HG03108 (cell line): ENCODE results near the gene DNAH9.

ENCODE experiments used
- ATAC-seq: cut with Tn5 transposase; IDR thresholded peaks from one replicate; pipeline ENCODE4 v1.9.1; 2021; ENCODE audit warnings: moderate library complexity; ENCODE audit not compliant: unreplicated experiment

Gene DNAH9

DNA sequence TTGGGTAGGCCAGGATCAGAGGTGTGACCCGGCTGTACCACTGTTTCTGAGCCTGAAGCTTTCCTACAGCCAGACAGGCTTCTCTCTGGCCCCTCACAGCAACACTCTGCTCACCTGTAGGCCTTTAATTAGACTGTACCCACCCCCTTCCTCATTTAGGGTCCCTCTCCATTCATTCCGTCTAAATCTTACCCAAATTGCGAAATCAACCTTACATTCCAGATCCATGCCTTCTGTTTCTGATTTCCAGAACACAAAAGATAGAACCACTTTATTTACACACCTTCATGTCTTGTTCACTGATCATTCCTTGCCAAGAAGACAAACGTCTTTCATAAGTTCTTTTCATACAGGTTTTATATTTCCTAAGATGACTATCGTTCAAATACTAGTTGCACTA is 238.2 kb downstream of the DNAH9 start:
- no peak for ATAC-seq

GRCh38 chr17:11840052-11840451 is 241.8 kb downstream of the DNAH9 start:
- ATAC-seq: no peak

DNA sequence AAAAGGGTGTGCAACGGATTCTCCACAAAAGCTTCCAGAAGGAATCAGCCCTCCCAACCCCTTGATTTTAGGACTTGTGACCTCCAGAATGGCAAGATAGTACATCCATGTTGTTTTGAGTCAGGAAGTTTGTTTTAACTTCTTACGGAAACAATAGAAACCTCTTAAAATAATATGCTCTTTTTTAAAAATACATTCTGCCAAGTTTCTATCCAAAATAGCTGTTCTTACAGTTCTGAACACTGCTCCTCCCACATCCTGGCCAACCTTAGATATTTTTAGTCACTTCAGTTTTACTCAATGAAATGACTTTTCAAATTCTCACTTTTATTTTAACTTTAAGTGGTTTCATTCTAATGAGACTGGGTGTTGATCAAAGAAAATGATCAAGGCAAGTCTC is 242.6 kb downstream of the DNAH9 start:
- ATAC-seq: no peak

- no peak for ATAC-seq
Observed at GRCh38 chr17:11848330-11848729, 250.1 kb downstream of the DNAH9 start.

DNA sequence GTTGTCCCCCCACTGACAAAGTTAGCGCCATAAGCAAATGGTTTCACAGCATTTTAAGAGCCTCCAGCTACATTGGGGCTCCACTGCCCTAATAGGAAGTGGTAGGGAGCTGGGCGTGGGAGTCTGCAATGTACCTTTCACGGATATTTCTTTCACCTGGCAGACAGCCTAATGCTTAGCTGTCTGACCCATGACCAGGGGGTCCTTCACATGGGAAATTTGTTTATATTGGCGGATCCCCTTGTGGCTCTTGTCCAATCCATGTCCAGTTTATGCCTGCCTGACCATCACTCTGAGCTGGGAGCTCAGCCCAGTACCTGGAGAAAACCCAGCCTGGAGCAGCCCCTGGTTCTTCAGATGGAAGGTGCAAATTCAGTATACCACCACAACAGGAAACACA is 254.0 kb downstream of the DNAH9 start:
- ATAC-seq: no peak

- ATAC-seq: no peak
Observed at GRCh38 chr17:11852912-11853311, 254.6 kb downstream of the DNAH9 start.

DNA sequence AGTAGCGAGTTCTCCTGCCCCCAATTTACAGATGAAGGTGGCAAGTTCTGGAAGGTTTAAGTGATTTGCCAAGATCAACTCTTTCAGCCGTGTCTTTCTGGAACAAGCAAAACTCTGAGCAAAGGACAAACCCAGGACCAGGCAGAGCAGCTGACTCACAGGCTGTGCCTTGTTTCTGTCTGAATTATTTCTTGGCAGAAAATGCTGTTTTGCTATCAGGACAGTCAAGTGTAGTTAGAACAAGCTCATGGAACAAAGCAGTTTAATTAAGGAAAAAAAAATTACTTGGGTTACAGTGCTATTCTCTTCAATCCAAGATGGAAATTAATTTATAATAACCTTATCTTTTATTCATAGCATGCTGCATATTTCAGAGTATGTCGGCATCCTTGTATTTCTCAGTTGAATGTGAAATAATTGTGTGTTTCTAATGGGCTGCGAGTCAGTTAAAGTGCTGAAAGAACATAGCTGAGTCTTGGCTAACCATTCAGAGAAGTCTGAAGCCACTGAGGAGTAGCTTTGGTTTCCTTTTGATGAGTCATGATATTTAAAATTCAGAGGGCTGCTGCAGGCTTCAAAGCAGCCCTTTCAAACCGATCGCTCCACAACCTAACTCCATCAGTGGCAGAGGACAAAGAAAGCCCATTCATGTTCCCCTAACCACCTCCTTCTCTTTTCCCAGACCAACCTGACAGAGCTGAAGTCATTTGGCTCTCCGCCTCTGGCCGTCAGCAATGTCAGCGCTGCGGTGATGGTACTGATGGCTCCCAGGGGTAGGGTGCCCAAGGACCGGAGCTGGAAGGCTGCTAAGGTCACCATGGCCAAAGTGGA is 255.3 kb downstream of the DNAH9 start:
- ATAC-seq: no peak

GRCh38 chr17:11855306-11855705 is 257.0 kb downstream of the DNAH9 start:
- no peak for ATAC-seq

DNA sequence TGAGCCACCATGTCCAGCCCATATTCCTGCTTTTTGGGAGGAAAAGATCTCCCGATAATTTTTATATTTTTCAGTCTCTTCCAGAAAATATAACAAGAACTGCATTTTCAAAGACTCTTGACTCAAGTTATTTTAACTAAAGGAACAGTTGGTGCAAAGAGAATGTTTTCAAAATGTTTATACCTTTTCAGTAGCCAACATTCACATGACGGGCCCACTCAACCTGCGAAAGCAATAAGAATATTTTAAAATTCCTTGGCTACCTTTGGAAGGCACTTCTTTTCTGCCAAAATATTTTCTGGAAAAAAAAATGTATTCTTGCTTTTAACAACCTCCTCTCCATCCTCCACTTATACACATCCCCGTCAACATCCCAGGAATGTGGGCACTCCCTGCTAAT is 258.7 kb downstream of the DNAH9 start:
- ATAC-seq: no peak

DNA sequence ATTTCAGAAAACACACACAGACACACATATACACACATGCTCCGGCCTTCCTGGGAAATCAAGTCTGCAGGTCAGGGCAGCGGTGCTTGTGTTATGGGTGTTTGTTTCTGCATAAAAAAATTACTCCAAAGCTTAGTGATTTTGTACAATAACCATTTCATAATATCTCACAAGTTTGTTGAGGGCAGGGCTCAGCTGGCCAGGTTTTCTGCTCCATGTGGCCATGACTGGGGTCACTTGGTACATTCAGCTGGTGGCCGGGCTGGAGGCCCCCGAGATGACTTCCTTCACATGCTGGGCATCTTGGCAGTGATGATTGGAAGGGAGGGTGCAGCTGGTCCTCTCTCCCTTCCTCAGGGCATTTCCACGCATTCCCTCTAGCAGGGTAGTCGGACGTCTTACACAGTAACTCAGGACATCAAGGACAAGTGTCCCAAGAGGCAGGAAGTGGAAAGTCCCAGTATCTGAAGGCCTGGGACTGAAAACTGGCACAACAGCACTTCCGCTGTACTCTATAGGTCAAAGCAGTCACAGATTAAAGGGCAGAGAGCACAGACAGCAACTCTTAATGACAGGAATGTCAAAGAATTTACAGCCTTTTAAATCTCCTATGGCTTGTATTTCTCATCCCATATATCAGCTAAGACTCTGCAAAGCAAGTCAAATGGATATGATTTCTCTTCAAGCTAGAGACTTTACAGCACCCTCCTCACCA is 271.6 kb downstream of the DNAH9 start:
- no peak for ATAC-seq

DNA sequence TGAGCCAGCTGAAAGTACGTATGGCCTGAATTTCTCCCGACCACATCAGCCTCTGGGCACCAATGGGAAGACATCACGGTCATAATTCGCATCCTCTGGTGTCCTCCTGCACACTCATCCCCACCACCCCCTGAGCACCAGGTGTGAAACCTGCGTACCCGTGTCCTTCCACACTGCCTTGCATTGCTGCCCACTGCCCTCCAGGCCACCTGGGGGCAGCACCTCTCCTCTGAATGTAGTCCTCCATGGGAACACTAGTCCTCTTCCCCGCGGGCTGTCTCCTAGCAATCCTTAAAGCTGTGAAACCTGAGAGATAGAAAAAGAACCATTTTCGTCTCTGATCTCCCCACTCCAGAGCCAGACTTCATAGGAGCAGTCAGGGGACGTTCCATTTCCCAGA is 273.5 kb downstream of the DNAH9 start:
- ATAC-seq: no peak

DNA sequence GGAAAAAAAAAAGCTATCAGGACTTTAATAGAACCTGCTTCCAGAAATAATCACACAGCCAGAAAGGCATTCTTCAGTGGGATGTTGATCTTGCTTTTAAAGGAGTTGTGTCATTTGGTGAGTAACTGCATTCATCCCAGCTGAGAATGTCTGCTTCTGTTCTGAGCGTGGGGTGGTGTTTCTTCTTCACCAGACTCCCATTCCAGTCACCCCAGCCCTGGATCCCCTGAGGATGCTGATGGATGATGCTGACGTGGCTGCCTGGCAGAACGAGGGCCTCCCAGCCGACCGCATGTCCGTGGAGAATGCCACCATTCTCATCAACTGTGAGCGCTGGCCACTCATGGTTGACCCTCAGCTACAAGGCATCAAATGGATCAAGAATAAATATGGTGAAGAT is 276.5 kb downstream of the DNAH9 start:
- no peak for ATAC-seq

DNA sequence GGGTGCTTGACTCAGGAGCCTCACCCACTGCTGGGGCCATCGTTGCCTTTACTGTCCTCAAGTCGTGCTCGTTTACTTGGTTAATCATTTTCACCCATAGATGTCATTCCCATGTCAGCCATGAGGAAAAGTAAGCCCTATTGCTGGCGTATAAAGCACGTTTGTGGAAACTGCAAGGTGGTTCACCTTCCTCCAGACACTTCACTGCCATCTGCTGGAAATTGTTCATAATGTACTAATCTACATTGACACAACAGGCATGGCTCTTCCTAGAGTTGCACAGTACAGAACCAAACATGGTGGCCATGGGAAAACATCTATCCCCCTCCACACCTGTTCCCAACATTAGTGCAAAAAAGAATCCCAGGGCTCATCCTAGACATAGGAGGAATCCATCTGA is 282.4 kb downstream of the DNAH9 start:
- ATAC-seq: no peak

DNA sequence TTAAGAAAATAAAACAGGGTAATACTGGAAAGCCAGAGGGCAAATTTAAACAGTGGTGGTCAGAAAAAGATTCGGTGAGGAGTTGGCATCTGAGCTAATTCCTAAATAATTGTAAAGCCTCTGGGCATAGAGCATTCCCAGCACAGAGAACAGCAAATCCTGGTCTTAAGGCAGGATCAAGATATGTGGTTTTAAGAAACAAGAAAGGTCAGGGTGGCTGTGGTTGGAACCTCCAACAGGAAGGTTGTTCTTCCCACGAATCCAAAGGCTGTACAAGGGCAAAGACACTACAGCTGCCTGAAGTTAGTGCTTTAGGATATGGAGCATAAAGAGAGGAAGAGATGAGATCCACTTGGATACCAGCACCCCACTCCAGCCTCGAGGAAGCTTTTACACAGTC is 284.4 kb downstream of the DNAH9 start:
- no peak for ATAC-seq

GRCh38 chr17:11885051-11885450 is 286.8 kb downstream of the DNAH9 start:
- no peak for ATAC-seq

- ATAC-seq: no peak
Observed at GRCh38 chr17:11889266-11889665, 291.0 kb downstream of the DNAH9 start.

DNA sequence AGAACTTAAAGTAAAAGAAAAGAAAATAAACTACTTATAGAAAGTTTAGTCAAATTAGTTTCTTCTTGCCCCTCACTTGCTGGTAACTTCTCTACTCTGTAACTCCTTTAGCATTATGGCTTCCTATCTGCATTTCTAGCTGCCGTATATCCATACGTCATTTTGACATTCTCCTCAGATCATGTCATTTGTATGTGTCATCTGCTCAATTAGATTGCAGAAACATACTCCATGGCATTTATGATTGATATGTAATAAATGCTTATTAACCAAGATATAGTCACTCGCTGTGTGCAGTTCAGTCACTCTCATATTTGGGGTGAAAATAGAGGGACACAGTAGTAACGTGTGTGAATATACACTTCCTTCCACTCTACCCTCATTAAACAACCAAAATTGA is 295.6 kb downstream of the DNAH9 start:
- no peak for ATAC-seq

GRCh38 chr17:11896199-11896598 is 297.9 kb downstream of the DNAH9 start:
- ATAC-seq: no peak

GRCh38 chr17:11898526-11899235 is 300.4 kb downstream of the DNAH9 start:
- no peak for ATAC-seq

DNA sequence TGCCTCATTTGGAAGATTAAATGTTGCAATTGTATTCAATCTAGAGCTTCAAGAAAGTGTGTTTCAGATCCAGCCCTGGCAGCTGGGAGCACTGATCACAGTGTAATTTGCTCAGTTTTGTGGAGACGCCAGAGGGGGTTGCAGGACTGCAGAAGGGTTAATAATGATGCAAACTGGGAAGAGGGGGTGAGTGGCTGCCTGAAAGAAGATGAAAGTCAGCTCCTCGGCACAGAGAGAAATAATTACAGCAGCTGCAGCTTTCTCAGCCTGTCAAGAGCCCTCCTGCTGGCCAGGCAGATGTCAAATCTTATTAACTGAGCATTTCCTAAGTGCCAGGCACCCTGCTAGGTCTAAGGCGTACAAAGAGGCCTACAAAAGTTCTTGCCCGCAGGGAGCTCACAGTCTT is 301.3 kb downstream of the DNAH9 start:
- ATAC-seq: no peak

DNA sequence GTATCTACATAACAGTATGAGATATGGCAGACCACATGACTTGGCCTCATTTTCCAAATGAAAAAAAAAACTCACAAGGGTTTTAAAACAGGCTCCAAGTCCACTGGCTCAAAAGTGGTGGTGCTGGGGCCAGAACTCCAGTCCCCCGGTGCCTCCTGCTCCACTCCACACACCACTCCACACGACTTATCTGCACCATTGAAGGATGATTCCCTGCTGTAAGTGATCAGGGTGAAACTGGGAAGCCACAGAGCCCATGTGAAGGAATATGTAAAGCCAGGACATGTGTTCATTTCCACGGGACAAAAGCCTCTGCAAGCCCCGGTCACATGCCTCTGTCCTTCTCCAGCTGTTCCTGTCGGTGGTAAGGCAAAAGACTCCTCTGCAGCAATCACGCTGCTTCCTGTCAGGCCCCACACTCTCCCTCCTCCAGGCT is 301.8 kb downstream of the DNAH9 start:
- no peak for ATAC-seq

DNA sequence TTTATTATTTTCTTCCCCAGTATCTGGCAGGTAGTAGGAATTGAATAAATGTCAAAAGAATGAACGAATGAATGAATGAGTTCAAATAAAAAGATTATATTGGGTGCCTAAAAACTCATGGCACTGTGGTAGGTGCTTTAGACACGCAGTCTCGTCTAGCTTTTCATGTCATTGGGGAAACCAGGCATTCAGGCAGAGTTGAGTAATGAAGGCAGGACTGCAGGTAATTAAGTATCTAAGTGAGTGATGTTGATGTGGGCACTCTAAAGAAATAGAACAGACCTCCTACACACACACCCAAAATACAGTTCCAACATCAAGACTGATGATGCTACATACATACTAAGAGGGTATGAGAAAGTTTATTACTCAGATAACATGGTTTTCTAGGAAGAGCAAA is 302.4 kb downstream of the DNAH9 start:
- ATAC-seq: no peak
